Hepatic stellate cell (primary cell): Measurements from ENCODE around the gene NME9.
"Not testable (repeated sequence)": the region's sequence is repeated elsewhere in the genome, so short reads cannot be mapped to it uniquely, and the experiment has no call there.

Source experiments
- DNase-seq: peaks from one replicate; pipeline ENCODE4 v3.0.0; 2011; ENCODE audit warnings: low spot score

Gene NME9

GRCh38 chr3:138329127-138329983, at the start of gene NME9:
NME9 (minus strand) TSS chr3:138329851; CDS start chr3:138329335, 516 bp downstream.
- peak; percentile 83 for DNase-seq

- no peak for DNase-seq
Measured at GRCh38 chr3:138378990-138379389, 49.3 kb upstream of the NME9 start.

- no peak for DNase-seq
Measured at GRCh38 chr3:138378331-138378730, 48.7 kb upstream of the NME9 start.

- no peak for DNase-seq
Measured at GRCh38 chr3:138377804-138378203, 48.2 kb upstream of the NME9 start.

- DNase-seq, result not testable (repeated sequence)
Measured at GRCh38 chr3:138377212-138377611, 47.6 kb upstream of the NME9 start.

DNA sequence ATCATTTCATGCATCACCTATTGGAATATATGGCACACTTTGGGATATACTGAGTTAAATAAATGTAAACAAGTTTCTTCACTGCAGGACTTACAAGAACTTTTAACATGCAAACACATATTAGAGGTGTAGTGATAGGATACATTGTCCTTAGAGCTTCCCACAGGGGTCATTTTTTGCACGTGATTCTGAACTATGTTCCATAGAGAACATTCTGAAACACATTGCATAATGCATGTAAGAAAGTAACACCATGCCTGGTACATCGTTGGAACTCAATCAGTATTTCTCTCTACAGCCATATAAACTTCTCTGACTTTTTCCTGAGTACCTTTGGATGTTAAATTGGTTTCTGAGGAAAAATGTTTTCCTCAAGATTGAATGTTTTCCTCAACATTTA, 47.0 kb upstream of the NME9 start:
- DNase-seq, result no peak

DNA sequence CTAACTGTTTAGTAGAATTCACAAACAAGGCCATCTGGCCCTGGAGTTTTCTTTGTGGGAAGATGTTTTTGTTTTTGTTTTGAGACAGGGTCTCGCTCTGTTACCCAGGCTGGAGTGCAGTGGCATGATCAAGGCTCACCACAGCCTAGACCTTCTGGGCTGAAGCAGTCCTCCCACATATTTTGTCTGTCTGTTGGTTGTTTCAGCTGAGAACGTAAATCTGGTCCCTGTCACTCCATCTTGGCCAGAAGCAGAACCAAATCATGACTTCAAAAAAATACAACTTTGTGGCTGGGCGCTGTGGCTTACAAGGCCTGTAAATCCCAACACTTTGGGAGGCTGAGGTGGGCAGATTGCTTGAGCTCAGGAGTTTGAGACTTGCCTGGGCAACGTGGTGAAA, 45.8 kb upstream of the NME9 start:
- DNase-seq, result no peak

GRCh38 chr3:138374573-138375134, 45.0 kb upstream of the NME9 start:
- DNase-seq, result no peak

DNA sequence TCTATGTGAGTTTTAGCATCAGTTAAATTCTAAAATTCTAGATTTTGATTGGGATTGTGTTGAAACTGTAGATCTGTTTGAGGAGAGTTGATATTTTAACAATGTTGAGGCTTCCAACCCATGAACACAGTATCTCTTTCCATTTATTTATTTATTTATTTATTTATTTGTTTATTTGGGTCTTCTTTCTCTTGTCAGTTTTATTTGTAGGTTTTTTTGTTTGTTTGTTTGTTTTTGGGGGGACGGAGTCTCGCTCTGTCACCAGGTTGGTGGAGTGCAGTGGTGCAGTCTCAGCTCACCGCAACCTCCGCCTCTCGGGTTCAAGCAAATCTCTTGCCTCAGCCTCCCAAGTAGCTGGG, 44.1 kb upstream of the NME9 start:
- no peak for DNase-seq

DNA sequence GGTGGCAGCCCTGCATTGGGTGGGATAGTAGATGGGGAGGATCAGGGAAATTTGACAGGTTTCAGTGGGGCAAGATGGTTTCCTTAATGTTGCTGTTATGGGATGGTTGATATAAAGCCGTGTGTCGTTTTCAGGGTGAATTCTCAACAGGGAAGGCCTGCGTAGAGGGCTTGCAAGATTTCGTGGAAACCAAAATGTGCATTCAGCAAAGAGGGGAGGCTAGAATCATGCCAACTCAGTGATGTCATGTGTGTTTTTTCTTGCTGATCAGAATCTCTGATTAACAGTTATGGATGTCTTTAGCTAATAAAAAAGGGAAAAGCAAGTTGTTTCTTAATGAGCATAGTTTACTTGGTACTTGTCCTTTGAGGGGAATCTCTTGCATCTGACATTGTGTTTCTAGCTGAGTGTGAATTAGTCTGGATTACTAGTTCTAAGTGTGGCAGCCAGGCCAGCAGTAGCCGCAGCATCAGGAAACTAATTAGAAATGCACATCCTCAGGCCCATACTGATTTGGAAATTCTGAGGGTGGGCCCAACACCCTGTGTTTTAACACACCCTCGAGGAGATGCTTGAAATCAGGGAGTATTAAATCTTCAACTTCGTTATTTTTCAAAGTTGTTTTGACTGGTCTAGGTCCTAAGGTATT, 43.6 kb upstream of the NME9 start:
- no peak for DNase-seq

GRCh38 chr3:138371070-138371965, 41.7 kb upstream of the NME9 start:
- no peak for DNase-seq

DNA sequence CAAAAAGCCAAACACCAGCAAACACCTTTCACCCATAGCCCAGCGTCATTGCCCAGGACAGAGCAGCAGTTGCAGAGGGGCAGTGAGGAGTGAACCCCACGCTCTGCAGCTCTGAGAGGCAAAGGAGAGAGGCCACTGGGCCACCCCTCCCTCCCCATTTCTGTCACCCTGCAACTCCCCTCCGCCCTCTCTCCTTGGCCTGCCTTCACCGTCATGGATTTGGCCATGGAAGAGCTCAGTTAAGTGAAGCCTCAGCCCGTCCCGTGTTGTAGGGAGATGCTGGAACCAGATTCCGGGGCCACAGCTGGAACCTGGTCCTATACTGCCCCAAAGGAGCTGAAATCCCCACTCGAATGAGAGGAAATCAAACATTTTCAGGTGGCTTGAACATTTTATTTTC, 40.7 kb upstream of the NME9 start:
- DNase-seq, result no peak

GRCh38 chr3:138369151-138369900, 39.7 kb upstream of the NME9 start:
- no peak for DNase-seq

DNA sequence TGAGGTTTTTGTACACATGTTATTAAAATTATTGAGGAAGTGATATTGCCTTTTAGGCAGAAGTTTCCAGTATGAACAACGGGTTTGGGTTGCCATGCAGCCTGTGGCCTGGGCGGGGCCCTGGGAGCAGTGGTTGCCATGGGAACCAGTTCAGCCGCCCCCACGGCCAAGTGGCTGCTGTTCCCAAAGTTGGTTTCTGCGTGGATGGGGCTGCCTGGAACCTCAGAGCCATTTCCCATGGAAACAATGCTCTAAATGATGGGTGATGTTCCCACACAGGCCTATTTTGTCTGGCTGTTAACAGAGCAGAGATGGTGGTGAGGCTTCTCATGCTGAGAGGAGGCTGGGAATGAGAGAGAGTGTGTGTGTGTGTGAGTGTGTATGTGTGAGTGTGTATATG, 38.3 kb upstream of the NME9 start:
- DNase-seq, result no peak

DNA sequence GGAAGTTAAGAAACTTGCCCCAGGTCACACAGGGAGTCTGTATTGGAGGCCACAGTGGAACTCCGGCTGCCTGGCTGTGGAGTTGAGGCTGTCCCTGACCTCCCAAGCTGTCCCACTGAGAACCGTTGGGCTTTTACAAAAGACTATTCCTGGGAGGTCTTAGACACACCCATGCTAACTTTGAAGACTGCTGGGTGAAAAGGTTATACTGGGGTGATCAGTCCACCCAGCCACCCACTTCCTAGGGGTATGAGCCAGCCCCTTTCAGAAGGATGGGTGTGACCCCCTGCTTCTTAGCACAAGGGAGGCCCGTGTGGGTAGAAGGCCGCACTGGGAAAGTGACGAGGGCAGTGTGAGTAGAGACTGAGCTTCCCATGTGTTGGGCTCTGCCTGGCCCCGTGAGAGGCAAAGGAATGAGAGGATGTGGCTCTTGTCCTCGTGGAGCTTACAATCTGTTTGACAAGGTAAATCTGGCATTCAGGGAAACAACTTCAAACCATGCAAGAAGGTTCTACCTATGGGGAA, 37.7 kb upstream of the NME9 start:
- DNase-seq, result no peak

GRCh38 chr3:138366006-138366759, 36.5 kb upstream of the NME9 start:
- DNase-seq, result no peak

- no peak for DNase-seq
Measured at GRCh38 chr3:138365253-138365555, 35.6 kb upstream of the NME9 start.

- no peak for DNase-seq
Measured at GRCh38 chr3:138364356-138365252, 35.0 kb upstream of the NME9 start.

GRCh38 chr3:138363322-138363721, 33.7 kb upstream of the NME9 start:
- no peak for DNase-seq

- DNase-seq, result no peak
Measured at GRCh38 chr3:138362538-138362937, 32.9 kb upstream of the NME9 start.
